Cortex of kidney (tissue), 1 donor: Measurements from ENCODE around the gene CCDC77.
"Not testable (repeated sequence)": the region's sequence is repeated elsewhere in the genome, so short reads cannot be mapped to it uniquely, and the experiment has no call there.

Experiments
- DNase-seq: peaks from one replicate; lab custom pipeline; 2025; lab: John Stamatoyannopoulos, UW

The CCDC77 gene

DNA sequence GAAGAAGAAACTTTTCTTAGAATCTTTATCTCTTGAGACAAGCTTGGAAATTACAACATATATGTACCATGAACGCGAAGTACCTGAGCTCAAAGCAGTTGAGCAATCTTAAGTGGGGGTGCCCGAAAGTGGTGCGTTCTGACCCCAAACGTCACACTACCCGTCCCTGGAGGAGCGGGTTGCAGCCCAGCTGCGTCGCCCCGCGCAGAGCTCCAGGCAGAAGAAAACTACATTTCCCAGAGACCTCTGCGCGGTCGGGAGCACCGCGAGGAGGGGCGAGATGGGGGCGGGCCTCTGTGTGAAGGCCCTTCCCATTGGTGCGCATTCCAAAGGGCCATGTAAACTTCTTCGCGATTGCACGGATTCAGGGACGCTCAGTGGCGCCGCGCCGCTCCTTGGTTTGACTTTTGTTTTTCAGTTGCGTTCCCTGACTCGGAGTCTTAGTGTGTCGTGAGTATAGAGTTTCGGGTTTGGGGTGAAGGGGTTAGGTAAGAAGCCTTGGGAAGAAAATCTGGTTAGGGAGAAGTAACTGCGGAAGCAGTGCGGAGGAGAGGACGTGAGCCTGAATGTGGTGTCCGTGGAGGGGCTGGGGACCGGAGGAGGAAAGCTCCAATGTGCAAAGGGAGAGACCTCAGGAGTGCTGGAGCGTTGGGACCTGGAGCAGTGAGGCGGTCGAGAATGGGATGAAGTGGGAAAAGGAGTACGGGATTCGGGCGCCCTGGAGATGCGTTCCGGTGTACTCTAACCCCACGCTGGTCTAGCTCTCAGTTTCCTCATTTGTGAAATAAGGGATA, at the start of gene CCDC77:
Gene CCDC77, plus strand, starts transcription at position 410 of the 794 bp plus-strand sequence. CDS start 7,740 bp downstream, outside the sequence.
- DNase-seq = no peak

DNA sequence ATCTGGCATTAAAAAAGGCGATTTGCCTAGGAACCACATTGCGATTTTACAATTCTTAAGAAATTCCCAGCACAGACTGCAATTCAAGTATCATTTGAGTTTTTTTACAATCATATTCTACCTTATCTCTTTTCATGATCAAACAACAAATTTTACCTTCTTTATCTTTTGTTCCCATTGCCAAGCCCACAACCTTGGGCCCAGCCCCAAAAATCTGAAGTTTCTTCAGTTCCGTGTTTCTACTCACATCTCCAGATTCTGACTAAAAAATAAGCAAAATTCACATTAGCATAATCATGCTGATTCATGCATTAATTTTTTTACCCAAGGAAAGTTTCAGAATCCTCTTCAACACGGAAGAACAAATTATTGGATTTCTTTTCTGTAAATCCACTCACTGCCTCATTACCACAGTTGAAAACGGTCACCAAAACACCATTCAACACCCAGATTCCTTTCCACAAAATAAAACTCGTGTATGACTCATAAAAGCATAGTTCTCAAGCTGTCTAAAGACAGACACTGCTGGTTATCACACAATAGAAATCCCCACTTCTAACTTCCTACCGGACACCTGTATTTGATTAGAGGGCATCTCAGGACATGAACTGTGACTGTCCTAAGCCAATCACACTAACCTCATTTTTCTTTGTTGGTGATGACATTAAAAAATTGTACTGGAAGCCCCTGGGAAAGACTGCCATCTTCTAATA, 45.0 kb upstream of the CCDC77 start:
- DNase-seq = no peak

DNA sequence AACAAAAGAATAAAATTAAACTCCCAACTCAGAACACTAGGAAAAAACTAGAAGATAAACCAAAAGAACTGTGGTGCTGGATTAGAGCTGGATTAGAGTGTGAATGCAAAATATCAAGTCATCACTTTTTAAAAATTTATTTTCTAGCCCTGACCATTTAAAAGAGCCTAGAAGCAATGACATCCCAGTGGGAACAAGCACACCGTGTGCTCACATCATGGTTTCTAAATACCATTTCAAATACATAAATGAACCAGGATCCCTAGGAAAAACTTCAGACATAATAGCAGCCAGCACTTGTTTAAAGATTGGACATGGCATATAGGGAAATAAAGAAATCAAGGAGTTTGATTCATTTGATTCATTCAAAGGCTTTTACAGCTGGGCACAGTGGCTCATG, 42.4 kb upstream of the CCDC77 start:
- DNase-seq = no peak

DNA sequence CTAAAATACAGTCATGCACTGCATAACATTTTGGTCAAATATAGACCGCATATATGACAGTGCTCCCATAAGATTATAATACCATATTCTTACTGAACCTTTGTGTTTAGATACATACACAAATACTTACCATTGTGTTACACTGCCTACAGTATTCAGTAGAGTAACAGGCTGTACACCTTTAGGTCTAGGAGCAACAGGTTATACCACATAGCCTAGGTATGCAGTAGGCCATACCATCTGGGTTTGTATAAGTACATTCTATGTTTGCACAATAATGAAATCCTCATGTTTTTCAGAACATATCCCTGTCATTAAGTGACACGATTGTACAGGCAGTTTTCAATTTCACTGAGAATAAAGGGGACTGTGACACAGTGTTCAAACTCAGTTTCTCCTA, 34.6 kb upstream of the CCDC77 start:
- DNase-seq = no peak

DNA sequence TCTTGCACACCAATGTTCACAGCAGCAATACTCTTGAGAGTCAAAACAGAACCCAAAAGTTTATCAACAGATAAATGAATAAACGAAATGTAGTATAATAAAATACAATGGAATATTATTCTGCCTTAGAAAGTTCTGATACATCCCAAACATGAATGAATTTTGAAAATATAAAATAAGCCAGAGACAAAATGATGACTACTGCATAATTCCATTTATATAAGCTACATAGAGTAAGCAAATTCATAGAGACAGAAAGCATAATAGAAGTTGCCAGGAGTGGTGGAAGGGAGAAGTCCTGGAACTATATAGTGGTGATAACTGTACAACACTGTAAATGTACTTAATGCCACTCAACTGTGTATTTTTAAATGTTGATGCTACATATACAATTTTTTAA, 33.5 kb upstream of the CCDC77 start:
- DNase-seq = no peak

DNA sequence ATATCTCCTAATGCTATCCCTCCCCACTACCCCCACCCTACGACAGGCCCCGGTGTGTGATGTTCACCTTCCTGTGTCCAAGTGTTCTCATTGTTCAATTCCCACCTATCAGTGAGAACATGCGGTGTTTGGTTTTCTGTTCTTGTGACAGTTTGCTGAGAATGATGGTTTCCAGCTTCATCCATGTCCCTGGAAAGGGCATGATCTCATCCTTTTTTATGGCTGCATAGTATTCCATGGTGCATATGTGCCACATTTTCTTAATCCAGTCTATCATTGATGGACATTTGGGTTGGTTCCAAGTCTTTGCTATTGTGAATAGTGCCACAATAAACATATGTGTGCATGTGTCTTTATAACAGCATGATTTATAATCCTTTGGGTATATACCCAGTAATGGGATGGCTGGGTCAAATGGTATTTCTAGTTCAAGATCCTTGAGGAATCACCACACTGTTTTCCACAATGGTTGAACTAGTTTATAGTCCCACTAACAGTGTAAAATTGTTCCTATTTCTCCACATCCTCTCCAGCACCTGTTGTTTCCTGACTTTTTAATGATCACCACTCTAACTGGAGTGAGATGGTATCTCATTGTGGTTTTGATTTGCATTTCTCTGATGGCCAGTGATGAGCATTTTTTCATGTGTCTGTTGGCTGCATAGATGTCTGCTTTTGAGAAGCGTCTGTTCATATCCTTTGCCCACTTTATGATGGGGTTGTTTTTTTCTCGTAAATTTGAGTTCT, 30.5 kb upstream of the CCDC77 start:
- DNase-seq = not testable (repeated sequence)

DNA sequence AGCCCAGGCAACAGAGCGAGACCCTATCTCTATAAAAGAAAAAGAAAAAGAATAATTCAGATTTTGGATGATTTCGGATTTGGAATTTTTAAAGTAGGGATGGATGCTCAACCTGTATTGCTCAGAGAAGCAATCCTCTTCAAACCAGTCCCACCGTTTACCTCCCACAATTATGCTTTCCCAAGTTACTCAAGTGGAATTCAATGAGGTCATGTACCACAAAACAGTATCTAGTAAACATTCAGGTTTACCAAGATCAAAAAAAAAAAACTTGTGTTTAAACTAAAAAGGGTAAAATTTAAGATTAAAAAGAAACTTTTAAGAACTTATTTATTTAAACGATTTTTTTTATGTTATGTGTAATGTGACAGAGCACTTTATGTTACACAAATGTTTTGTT, 14.8 kb upstream of the CCDC77 start:
- no peak for DNase-seq

DNA sequence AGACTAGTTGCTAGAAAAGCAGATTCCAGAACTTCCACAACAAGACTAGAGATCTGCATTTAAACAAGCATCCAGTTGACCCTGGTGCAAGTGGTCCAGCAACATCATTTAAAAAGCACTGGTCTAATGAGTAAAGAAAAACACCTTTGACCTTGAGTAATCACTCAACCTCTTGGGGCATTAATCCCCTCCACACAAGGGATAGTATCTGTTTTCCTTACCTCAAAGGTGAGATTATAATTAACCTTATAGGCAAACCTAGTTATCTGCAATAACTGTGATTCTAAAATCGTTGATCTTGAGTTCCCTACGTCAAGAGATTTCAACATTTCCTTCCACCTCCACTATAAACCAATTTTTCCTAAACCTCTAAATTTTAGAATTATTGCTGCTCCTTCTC, 13.4 kb upstream of the CCDC77 start:
- no peak for DNase-seq

DNA sequence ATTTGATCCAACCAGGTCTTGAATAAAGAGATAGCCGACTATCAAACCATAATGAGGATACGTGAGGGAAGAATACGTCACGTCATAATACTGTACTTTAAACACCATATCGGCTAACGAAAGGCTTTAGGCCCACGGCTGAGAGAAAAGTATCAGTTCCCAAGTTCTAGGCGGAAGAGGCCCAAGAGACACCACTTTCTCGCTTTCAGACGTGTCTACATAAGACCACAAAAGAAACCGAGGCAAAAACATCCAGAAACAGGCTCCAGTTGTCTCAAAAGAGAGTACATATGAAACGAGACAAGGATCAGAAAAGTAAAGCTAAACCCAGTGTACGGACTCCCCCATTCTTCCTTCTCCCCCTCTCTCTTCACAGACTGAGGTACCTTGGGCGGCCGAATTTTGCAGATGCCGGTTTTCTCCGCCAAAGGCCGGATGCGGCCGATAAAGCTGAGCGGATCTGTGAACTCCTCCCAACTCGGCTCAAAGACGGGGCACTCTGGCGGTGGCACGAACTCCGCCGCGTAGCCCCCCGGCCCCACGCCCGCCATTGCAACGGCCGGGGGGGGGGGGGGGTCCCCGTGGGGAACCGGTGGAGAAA, 12.8 kb upstream of the CCDC77 start:
- no peak for DNase-seq

DNA sequence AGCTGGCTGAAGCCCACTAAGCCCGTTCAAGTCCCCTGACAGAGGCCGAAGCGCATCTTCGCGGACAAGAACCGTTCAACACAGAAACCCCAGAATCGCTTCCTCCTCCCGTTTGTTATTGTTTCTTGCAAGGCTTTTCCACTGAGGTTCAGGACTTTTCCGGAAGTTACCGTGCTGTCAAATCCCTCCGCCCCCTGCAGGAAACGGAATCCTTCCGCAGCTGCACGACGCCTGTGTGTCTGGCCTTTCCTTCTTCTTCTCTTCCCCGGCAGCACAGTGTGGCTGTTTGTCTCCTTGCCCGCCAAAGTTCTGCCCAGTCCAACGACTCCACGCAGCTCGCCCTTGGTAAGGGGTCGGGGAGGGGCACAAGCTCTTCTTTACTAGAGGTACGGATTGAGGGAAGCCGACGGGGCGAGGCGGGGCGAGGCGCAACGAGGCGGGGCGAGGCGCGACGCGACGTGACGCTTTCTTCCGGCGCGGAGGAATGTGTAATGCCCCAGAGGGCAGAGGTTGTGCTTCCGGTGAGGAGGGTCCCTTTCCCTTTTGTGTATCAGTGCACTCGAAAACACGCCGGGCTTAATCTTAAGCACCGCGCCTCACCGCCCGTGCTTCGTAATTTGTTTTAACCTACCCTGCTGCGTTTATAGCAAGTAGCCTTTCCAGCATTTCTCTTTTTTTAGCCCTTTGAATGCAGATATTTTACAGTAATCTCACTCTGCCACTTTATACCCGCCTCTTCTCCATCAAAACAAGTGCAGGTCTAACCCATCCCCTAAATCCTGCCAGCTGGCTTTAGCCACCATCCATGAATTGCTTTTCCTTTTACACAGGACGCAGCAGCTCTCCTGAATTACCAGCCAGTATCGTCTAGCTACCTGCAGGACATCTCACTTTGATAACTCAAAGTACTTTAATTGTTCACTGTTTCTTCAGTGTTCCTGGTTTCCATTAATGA, 12.0 kb upstream of the CCDC77 start, which contains the start of gene KDM5A:
Gene KDM5A, minus strand, starts transcription at position 179 of the 955 bp plus-strand sequence. CDS start 229 bp downstream, outside the sequence.
- no peak for DNase-seq

DNA sequence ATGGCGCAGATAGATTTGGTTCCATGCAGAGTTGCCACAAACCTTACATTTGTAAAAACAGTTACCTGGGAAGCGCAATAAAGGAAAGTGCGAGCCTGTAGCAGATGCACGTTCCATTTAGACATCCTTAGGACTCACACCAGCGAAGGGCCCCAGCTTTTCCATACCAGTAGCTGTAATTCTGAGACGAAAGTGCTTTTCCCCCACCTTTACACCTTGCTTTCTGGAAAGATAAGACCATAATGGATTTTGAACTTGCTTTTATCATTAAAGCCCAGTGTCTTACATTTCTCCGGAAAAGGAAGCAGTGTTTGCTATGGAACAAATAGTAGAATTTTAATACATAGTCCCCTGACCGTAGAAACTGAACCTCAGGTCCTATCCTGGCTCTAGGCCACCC, 616 bp upstream of the CCDC77 start:
- no peak for DNase-seq

DNA sequence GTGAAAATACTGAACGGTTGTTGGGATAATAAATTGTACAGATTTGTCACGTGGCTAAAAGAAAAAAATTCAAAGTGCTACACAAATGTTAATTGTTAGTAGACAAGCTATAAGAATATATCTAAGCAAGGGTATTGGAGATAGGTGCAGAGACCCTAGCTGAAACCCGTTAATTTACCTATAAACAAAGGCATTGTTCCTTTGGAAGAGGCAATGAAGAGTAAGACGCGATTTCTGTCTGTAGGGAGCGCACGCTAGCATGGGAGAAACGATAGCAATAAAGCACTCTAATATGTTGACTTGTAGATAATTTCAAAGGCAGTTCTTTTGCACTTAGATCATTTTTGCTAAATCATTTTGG, 565 bp downstream of the CCDC77 start:
- DNase-seq = no peak

DNA sequence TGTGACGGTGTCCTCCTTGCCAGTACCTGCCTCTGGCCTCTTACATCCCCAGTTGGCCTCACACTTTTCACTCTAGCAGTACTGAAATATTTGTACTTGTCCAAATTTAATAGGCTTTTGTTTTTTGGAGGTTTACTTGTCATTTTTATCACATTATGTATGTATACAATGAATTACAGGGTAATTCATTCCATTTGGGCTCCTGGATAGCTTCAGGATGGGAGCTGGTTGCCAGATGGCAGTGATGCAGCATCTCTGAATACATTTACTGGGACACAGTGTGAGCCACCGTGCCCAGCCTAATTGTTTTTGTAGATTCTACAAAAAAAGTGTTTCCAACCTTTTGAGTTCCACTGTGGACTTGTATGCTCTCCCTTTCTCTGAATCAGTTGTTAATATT, 13.4 kb downstream of the CCDC77 start:
- no peak for DNase-seq

DNA sequence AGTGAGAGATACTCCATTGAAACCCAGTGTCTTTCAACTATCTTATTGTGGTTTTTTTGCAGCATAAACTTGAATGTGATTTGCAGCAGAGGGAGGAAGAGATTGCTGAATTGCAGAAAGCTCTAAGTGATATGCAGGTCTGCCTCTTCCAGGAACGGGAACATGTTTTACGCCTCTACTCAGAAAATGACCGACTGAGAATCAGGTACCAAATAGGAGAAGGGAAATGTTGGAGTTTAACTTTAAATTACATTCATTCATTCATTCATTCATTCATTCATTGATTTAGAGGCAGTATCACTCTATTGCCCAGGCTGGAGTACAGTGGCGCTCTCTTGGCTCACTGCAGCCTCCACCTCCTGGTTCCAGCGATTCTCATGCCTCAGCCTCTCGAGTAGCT, 17.0 kb downstream of the CCDC77 start:
- DNase-seq = no peak

DNA sequence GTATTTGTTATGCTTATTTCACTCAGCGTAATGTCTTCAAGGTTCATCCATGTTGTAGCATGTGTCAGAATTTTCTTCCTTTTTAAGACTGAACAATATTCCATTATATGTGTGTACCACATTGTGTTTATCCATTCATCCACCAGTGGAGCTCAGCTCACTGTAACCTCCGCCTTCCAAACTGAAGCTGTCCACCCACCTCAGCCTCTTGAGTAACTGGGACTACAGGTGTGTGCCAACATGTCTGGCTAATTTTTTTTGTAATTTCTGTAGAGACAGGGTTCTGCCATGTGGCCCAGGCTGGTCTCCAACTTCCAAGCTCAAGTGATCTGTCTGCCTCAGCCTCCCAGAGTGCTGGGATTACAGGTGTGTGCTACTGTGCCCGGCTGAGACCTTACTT, 21.1 kb downstream of the CCDC77 start:
- DNase-seq = no peak

DNA sequence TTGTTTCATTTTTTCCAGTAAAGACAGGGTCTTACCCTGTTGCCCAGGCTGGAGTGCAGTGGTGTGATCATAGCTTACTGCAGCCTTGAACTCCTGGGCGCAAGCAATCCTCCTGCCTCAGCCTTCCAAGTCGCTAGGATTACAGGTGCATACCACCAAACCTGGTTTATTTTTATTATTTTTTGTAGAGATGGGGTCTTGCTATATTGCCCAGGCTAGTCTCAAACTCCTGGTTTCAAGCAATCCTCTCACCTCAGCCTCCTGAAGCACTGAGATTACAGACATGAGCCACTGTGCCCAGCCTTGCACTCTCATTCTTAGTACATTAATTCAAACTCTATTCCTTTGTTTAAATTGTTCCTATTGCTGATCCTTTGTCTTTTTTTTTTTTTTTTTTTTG, 34.3 kb downstream of the CCDC77 start:
- not testable (repeated sequence) for DNase-seq

DNA sequence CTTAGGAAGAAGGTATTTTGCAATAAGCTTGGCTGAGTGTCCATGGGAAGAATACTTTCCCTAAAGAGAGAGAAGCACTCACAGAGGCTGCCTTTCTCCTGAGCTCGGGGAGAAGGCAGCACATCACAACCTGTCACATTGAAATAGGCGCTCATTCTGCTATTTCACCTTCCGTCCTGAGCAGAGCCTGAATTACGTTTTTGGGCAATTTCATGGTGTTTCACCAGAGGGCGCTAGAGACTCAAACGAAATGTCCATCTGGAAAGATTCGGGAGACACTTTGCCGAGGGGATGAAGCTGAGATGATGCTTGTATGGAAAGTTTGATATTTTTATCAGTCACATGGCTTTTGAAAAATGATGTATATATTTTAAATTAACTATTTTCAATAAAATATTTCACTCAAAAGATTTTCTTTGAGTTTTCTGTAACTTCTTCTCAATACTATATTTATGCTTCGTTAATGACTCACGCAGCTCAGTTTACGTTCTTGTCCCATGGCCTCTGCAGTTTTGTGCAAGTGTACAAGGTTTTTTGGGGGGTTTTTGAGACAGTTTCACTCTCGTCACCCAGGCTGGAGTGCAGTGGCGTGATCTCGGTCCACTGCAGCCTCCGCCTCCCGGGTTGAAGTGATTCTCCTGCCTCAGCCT, 40.9 kb downstream of the CCDC77 start:
- DNase-seq = no peak

DNA sequence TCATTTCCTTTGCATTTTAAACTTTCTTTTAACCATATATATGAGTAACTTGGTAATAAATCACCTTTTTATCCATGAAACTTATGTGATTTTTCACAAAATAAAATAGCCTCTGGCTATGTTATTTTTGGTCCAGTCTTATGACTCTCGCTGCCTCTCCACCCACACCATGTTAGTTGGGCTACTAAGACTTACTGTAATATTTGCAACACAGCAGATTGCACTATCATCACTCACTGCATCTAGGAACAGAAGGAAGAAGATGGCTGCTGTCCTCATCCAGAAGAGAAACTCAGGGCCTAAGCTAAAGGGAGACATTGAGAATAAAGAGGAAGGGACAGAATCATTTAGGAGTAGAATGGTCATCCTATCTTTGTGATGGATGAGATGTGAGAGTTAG, 45.7 kb downstream of the CCDC77 start:
- no peak for DNase-seq

DNA sequence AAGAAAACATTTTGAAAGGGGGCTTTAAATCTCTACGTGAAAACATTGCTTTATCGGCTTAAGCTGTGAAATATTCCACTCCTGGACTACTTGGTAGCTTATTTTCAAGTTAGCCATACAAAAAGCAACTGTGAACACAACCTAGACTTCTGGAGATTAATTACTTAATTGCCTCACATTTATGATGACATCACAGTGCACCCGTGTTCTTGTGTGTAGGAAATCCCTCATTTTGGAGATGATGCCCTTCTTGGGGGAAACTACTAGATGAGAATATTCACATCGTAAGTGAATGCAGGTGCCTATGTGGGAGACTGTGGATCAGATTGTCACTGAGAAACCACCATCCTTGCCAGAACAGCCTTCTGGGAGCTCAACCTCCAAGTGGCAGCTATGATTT, 47.8 kb downstream of the CCDC77 start:
- no peak for DNase-seq

DNA sequence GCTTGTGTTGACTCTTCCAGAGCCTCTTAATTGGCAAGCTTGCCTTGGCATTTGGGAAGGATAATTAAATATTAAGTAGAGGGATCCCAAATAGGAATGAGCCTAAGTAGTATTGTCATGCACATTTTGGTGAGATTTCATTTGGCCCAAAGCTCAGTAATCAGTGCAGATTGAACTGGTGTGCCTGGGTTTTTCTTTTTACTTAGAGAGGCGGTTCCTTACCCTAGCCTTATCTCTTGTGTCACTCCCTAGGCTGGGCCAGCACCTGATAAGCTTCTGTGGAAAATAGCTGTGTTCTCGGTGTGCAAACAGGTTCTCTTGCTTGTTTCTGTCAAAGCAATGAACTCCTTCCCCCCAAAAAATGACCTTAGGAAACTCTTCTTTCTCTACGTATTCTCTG, 49.0 kb downstream of the CCDC77 start:
- no peak for DNase-seq
